Endothelial cell (in vitro differentiated cells): ENCODE measurements around the gene CDH23. TPM values are rescaled to one million over a fixed set of nuclear protein-coding genes. Genes with fewer than 3 reads are reported as not detected.

ENCODE experiments used
- DNase-seq: peaks from one replicate; pipeline ENCODE4 v3.0.0; 2021; ENCODE audit warnings: low spot score
- H3K27ac Mint-ChIP-seq: one replicate; pipeline ENCODE4 v1.8.0; 2021; ENCODE audit warnings: mixed read lengths, inconsistent platforms; ENCODE audit not compliant: unreplicated experiment
- H3K27me3 Mint-ChIP-seq: one replicate; pipeline ENCODE4 v1.8.0; 2021; ENCODE audit warnings: mild to moderate bottlenecking, moderate library complexity, mixed read lengths, inconsistent platforms; ENCODE audit not compliant: unreplicated experiment
- H3K36me3 Mint-ChIP-seq: one replicate; pipeline ENCODE4 v1.8.0; 2021; ENCODE audit warnings: mild to moderate bottlenecking, low read depth, mixed read lengths, inconsistent platforms; ENCODE audit not compliant: unreplicated experiment
- H3K4me1 Mint-ChIP-seq: one replicate; pipeline ENCODE4 v1.8.0; 2021; ENCODE audit warnings: mild to moderate bottlenecking, mixed read lengths, inconsistent platforms; ENCODE audit not compliant: unreplicated experiment
- H3K4me3 Mint-ChIP-seq: one replicate; pipeline ENCODE4 v1.8.0; 2021; ENCODE audit warnings: mild to moderate bottlenecking, mixed read lengths, inconsistent platforms; ENCODE audit not compliant: unreplicated experiment
- H3K9me3 Mint-ChIP-seq: one replicate; pipeline ENCODE4 v1.8.0; 2021; ENCODE audit warnings: mixed read lengths, inconsistent platforms; ENCODE audit not compliant: unreplicated experiment
- CTCF ChIP-seq: fragments of 200-600 bp; sonication (generic); IDR thresholded peaks from one replicate; pipeline ENCODE4 v1.5.0; 2021; ENCODE audit warnings: antibody characterized with exemption; ENCODE audit not compliant: unreplicated experiment
- total RNA-seq: library from RNA; stranded (reverse); fragmentation: NEBNext Ultra II Directional; extraction: Animal tissue kit (Norgen Biotek cat#: 25700); gene quantifications from one replicate; pipeline ENCODE4 v1.2.1, GENCODE V29; 2021; ENCODE audit not compliant: unreplicated experiment

The CDH23 gene
- total RNA-seq, 1 donor from 2014 or later = 0.54 TPM

- no peak overlapping the region for H3K27ac Mint-ChIP-seq
- H3K4me3 Mint-ChIP-seq = no peak overlapping the region
- H3K36me3 Mint-ChIP-seq = no peaks in the 10 kb centered on the region
- H3K4me1 Mint-ChIP-seq = no peaks in the 10 kb centered on the region
- TF ChIP-seq CTCF = no peak
- H3K27me3 Mint-ChIP-seq = peaks cover 7% of the 10 kb centered on the region
- DNase-seq = no peak
- no peaks in the 10 kb centered on the region for H3K9me3 Mint-ChIP-seq
Observed at GRCh38 chr10:71582506-71583475, 186.1 kb downstream of the CDH23 start.

GRCh38 chr10:71584461-71584860 is 187.7 kb downstream of the CDH23 start:
- no peak overlapping the region for H3K27ac Mint-ChIP-seq
- no peak overlapping the region for H3K4me3 Mint-ChIP-seq
- H3K9me3 Mint-ChIP-seq = no peaks in the 10 kb centered on the region
- no peak for TF ChIP-seq CTCF
- H3K4me1 Mint-ChIP-seq = no peaks in the 10 kb centered on the region
- peaks cover 7% of the 10 kb centered on the region for H3K27me3 Mint-ChIP-seq
- H3K36me3 Mint-ChIP-seq = no peaks in the 10 kb centered on the region
- no peak for DNase-seq

- DNase-seq = no peak
- Mint-ChIP-seq H3K27me3 (peaks cover 7% of the 10 kb centered on the region), H3K9me3 (no peaks in the 10 kb centered on the region), H3K36me3 (no peaks in the 10 kb centered on the region), H3K4me3 (no peak overlapping the region), H3K4me1 (no peaks in the 10 kb centered on the region), H3K27ac (no peak overlapping the region)
- no peak for TF ChIP-seq CTCF
Observed at GRCh38 chr10:71584902-71585563, 188.3 kb downstream of the CDH23 start.

- Mint-ChIP-seq H3K27ac (no peak overlapping the region), H3K4me3 (no peak overlapping the region), H3K27me3 (peaks cover 7% of the 10 kb centered on the region), H3K36me3 (no peaks in the 10 kb centered on the region), H3K9me3 (no peaks in the 10 kb centered on the region), H3K4me1 (no peaks in the 10 kb centered on the region)
- no peak for DNase-seq
- no peak for TF ChIP-seq CTCF
Observed at GRCh38 chr10:71585564-71586290, 189.0 kb downstream of the CDH23 start.
